Inferior parietal cortex (tissue), 1 donor: ENCODE measurements around the gene NUP133.
"Not testable (repeated sequence)": the region's sequence is repeated elsewhere in the genome, so short reads cannot be mapped to it uniquely, and the experiment has no call there.

Experiments
- DNase-seq: peaks from one replicate; pipeline ENCODE4 v3.0.0-alpha.2; 2016; ENCODE audit errors: extremely low spot score

NUP133 gene

GRCh38 chr1:229509576-229509975 lies 1.4 kb upstream of the NUP133 start:
- DNase-seq, result no peak

DNA sequence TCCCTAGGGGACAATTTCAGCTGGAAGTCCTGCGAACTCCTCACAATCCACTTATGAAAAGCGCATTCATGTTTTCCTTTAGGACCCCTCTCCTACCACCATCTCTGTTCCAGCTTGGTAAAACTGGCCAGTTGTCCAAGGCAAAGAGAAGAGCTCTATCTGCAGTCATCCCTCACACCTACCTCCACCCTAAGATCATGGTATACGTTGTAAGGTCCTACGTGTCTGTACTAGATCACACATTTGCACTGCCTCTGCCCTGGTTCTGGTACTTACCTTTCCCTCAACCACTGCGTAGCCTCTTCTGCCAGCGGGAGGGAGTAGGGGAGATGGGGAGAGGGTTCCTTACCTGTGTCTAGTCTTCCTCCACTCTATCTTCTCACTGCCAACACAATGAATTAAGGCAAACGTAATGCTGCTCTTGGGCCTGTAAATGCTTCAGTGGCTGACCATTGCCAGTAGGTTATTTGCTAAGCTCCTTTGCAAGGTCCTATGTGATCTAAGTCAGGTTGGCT lies 739 bp upstream of the NUP133 start:
- DNase-seq, result no peak

GRCh38 chr1:229507502-229507901 lies 639 bp downstream of the NUP133 start:
- DNase-seq, result no peak

GRCh38 chr1:229506633-229507032 lies 1.5 kb downstream of the NUP133 start:
- no peak for DNase-seq

DNA sequence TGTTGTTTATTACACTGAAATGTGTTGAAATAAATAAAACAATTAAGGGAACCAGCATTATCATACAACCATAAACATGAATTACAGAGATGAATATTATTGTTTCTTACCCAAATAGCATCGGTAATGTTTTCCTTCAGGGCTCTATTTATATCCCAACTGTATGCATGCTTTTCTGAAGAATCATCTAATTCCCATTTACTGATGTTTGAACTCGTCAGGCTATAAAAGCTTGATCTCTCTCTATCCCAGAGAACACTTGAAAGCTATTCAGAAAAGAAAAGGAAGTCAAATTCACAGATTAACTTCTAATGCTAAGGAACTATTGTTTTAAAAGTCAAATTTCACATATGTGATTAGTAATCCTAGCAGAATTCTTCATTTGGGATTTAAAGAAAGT lies 12.4 kb downstream of the NUP133 start:
- no peak for DNase-seq

GRCh38 chr1:229487181-229487580 lies 21.0 kb downstream of the NUP133 start:
- no peak for DNase-seq

GRCh38 chr1:229485318-229485717 lies 22.8 kb downstream of the NUP133 start:
- no peak for DNase-seq

GRCh38 chr1:229482511-229482910 lies 25.6 kb downstream of the NUP133 start:
- DNase-seq, result no peak

DNA sequence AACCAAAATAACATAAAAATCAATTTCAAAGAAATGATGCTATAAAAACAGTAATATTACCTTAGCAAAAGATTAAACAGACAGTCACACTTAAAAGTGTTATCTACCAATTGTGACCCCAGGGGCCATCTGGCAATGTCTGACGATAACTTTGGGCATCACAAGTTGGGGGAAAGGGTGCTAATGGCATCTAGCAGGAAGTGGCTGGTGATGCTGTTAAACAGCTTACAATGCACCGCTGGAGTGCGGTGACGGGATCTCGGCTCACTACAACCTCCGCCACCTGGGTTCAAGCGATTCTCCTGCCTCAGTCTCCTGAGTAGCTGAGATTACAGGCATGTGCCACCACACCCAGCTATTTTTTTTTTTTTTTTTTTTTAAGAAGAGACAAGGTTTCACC lies 27.6 kb downstream of the NUP133 start:
- DNase-seq, result no peak

GRCh38 chr1:229479660-229480399 lies 28.3 kb downstream of the NUP133 start:
- DNase-seq, result no peak

DNA sequence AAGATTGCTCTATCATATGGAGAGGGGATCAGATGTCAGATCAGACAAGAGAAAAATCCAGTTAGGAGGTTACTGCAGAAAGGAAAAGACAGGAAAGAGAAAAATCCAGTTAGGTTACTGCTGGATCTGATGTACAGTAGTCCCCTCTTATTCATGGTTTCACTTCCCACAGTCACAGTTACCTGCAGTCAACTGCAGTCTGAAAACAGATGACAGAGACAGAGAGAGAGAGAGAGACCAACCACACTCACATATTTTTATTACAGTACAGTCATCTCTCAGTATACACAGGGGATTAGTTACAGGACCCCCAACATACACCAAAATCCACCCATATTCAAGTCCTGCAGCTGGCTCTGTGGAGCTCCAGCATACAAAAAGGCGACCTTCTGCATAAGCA lies 29.3 kb downstream of the NUP133 start:
- no peak for DNase-seq

- DNase-seq, result not testable (repeated sequence)
Measured at GRCh38 chr1:229475859-229476258, 32.3 kb downstream of the NUP133 start.

DNA sequence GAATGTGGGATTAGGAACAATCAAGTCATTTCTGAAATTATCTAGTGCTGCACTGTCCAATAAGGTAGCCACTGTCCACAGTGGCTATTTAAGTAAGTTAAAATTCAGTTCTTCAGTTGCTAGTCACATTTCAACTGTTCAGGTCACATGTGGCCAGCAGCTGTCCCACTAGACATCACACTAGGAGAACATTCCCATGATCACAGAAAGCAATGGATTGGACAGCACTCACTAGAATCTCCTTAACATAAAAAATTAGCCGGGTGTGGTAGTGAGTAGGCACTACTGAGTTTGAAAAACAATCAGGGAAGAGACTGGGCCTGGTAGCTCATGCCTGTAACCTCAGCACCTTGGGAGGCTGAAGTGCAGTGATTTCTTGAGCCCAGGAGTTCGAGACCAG lies 33.6 kb downstream of the NUP133 start:
- DNase-seq, result no peak

DNA sequence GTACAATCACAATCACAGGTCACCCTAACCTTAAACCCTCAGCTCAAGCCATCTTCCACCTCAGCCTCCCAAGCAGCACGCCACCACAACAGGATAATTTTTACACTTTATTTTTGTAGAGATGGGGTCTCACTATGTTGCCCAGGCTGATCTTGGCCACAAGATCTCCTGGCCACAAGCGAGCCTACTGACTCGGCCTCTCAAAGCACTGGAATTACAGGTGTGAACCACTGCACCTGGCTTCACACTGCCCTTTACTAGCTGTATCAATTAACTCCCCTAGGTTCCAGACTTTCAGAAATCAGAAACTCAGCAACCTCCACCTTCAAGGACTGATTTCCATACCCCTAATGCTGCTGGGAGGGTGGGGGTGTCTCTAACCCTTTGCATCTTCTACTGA lies 37.0 kb downstream of the NUP133 start:
- no peak for DNase-seq

GRCh38 chr1:229470406-229471043 lies 37.6 kb downstream of the NUP133 start:
- DNase-seq, result no peak

DNA sequence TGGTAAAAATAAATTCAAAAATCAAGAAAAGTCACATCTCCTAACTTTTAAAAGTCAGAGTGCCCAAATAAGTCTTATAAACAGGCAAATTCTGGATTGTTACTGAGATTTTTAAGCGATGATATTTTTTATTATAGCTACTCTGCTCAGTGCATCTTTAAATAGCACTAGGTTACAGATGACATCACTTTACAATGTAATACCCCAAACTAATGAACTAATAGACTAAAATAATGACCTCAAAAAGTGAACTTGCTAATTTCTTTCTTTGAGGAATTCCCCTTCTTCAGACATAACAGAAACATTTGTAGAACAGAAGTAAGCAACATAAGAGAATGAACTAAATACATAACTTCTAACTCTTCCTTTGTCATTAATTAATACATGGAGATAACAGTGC lies 41.3 kb downstream of the NUP133 start:
- no peak for DNase-seq

DNA sequence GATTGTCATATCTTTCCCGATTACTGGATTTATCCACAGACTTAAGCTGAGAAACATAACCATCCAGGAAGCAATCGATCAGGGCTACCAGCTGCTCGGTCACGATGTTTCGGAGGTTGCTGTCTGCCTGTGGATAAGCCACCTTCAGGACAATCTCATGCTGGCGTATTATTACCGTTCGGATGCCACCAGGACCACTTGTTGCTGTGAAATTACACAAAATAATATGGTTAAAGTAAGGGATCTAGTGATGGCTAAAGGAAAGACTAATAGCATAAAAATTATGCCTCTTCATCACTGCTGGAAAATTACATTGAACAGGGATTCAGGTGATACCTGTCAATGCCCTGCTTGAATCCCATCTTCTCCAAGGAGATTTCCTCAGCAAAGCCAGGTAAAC lies 43.5 kb downstream of the NUP133 start:
- DNase-seq, result no peak

DNA sequence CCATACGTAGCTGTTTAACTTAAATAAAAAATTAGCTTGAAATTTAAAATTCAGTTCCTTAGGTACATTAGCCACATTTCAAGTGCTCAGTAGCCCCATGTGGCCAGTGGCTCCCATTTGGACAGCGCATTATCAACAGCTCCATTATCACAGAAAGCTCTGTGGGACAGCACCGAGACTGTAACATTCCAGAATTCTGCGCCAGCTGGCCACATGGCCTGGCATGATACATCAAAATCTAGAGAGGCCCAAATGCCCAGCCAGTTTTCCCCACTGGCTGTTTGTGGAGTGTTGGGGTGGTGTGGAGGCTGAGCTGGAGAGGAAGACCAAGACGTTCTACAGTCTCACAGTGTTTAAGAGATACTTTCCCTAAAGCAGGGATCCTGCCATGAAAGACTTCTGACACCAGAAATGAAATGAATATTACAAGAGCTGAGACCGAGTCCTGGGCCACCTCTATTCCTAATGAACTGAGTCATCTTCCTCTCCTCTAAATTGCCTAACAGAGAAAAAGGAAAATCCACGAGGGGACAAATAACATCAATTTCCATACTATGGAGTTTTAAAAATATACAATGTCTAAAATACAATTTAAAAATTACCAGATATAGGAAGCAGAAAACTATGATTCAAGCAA lies 47.0 kb downstream of the NUP133 start:
- peak; percentile 47 for DNase-seq

DNA sequence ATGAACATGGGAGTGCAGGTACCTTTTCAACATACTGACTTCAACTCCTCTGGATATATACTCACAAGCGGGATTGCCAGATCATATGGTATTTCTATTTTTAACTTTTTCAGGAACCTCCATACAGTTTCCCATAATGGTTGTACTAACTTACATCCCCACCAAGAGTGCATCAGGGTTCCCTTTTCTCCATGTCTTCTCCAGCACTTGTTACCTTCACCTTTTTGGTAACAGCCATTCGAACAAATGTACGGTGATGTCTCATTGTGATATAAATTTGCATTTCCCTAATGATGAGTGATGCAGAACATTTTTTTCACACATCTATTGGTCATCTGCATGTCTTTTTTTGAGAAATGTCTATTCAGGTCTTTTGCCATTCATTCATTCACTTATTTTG lies 48.3 kb downstream of the NUP133 start:
- no peak for DNase-seq

- no peak for DNase-seq
Measured at GRCh38 chr1:229457436-229457835, 50.7 kb downstream of the NUP133 start.

DNA sequence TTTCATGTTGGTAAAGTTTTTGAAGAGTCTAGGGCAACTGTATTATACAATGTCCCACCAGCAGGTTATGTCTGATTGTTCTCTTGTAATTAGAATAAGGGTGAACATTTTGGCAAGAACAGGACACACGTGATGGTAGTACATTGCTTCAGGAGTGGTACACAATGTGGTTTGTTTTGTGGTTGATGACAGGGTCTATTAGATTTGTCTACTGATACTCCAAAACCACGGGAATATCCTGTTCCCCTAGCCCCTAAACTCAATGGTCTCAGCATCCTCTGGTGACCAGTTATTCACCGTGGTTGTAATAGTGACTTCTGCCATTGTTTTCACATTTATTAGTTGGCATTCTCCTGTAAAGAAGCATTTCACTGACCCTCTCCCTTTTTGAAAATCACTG lies 52.1 kb downstream of the NUP133 start:
- DNase-seq, result no peak

DNA sequence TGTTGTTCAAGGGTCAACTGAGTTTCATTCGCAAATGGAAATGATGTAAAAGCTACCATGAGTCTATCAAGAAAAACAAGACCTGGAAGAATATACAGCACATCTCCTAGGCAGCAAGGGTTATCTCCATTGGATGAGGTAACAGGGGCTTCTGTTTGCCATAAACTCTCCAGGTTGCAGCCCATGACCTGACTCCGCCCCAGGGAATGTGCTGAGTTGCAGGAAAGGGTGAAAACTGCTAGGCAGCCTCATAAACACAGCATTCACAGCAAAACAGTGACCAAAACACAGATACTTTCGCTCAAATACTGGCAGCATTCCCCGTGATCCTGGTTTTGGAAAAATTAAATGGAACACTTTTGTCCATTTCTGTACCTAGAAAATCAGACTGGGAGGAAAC lies 54.1 kb downstream of the NUP133 start:
- no peak for DNase-seq
